HG03060 (cell line): Measurements from ENCODE around the gene LPAR1.
"Not testable (repeated sequence)": the region's sequence is repeated elsewhere in the genome, so short reads cannot be mapped to it uniquely, and the experiment has no call there.

Experiments
- ATAC-seq: cut with Tn5 transposase; IDR thresholded peaks from one replicate; pipeline ENCODE4 v1.9.1; 2021; ENCODE audit warnings: low read depth, moderate number of reproducible peaks; ENCODE audit not compliant: unreplicated experiment

The LPAR1 gene, protein sequence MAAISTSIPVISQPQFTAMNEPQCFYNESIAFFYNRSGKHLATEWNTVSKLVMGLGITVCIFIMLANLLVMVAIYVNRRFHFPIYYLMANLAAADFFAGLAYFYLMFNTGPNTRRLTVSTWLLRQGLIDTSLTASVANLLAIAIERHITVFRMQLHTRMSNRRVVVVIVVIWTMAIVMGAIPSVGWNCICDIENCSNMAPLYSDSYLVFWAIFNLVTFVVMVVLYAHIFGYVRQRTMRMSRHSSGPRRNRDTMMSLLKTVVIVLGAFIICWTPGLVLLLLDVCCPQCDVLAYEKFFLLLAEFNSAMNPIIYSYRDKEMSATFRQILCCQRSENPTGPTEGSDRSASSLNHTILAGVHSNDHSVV

DNA sequence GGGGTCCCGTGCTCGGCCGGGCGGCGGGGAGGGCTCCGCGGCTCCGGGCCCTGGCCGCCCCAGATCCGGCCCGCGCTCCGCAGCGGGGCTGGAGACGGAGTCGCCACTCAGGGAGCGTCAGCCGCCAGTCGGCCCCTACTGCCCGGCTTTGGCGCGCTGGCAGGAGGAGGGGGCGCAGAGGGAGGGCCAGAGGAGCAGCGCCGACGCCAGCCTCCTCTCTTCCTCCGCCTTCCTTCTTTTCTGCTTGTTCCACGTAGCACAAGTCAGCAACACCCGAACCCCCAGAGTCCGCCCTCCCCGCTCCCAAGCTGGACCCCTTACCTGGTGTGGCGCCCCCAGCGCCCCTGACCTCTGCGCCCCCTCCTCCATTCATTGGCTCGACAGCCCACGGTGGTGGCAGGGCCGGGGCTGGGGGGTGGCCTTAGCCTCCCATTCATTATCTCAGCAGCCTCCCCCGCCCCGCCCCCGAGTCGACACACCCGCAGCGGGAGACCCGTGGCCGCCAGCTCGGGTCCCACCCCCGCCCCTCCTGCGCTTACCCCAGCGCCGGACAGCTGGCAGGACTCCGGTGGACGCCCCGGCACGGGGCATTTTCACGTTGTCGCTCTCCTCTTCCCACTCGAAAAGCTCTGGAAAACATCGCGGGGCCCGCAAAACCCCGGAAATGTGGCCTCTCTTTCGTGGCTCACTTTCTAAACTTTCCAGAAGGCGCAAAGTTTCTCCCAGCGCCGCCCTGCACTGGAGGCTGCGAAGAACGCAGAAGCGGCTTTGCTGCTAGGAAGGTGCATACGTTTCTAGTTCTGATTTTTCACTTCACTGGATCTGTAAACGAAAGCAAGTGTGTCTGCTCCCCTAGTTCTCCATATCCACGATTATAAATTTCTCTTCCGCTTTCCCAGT, at the start of gene LPAR1:
Gene LPAR1, minus strand, starts transcription at position 140 of the 900 bp plus-strand sequence. CDS start 66,353 bp downstream, outside the sequence.
- no peak for ATAC-seq

DNA sequence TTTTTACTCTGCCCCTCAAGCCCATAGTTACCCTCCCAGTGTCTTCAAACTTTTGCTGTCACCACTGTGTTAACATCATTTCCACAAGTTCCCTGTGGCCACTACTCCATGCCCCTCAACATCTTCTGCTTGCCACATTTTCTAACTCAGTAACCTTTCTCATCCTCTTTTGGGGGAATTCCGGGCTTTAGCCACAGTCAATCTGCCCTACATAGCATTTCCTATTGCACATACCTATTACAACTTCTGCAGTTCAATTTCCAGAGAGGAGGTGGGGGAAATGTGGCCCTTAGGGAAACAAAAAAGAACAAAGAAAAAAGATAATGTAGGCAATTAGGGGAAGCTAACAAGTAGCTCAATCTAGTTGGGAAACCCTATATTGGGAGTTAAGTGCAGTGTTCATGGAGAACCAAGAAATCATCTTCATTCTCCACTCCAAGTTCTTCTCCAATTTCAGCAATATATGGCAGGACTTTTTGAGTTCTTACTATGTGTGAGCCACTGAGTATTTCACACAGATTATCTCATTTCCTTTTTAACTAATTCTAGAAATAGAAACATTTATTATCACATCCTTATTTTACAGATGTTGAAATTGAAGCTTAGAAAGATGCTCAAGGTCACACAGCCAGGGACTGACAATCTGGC, 40.2 kb upstream of the LPAR1 start:
- ATAC-seq: no peak

DNA sequence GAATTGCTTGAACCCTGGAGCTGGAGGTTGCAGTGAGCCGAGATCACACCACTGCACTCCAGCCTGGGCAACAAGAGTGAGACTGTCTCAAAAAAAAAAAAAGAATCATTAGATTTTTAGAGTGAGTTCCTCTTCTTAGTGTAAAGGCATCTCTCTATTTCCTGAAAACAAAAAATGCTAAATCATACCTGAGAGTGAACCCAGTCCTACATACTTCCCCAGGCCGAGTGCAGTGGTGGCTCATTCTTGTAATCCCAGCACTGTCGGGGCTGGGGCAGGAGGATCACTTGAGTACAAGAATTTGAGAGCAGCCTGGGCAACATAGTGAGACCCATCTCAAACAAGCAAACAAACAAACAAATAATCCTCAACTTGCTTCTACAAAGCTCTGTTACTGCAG, 38.2 kb upstream of the LPAR1 start:
- ATAC-seq: no peak

DNA sequence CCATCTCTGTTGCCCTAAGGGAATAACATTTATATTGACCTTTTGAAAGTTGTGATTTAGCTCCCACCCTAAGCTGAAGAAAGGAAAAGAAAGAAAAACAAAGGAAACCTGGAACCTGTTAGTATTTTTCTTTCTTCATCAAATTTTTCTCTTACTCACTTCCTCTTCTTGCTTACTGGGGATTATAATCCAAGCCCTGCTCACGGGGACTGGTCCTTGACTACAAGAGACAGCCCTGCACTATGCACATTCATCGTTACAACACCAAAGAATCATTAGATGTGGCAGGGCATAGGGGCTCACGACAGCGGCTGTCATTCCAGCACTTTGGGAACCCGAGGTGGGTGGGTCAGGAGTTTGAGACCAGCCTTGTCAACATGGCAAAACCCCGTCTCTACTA, 37.8 kb upstream of the LPAR1 start:
- ATAC-seq: no peak

DNA sequence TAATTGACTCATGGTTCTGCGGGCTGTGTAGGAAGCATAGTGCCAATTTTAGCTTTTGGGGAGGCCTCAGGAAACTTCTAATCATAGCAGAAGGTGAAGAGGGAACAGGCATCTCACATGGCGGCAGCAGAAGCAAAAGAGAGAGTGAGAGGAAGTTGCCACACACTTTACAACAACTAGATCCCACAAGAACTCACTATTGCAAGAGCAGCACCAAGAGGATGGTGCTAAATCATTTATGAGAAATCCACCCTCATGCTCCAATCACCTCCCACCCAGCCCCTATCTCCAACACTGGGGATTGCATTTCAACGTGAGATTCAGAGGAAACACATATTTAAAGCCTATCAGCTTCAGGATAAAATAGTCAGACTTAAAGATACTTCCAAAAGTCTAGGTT, 36.1 kb upstream of the LPAR1 start:
- no peak for ATAC-seq

DNA sequence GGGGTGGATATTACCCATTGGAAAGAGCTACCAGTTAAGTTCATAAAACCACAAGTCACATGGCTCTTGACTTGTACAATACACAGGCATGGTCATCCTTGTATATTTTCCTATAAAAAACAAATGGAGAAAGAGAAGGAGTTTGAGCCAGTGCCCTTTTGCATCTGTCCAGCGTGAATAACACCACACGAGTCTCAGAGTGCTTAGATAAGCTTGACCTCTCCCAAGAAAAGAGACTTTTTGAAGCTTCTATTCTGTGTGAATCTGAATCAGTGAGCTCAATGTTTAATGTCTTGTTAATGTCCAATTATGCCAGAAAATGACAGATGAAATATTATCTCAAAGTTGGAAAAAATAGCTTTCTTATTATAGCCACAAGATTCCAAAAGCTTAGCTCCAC, 30.9 kb upstream of the LPAR1 start:
- no peak for ATAC-seq

DNA sequence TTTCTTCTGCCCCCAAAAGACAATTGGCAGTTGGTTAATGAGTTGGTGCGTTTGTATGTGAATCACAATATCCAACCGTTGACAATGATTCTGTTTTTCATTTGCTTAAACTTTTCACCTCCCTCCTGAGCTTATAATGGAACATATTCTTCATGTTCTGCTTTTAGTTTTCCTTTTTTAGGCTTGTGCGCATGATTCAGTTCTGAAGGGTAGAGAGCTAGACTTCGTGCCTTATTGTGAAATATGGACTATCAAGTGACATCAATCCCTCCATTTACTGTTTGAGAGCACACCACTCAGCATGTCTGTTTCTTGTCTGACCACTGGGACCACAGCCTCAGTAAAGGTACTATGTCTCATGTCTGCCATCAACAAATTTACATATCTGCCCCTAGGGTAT, 30.5 kb upstream of the LPAR1 start:
- ATAC-seq: no peak

DNA sequence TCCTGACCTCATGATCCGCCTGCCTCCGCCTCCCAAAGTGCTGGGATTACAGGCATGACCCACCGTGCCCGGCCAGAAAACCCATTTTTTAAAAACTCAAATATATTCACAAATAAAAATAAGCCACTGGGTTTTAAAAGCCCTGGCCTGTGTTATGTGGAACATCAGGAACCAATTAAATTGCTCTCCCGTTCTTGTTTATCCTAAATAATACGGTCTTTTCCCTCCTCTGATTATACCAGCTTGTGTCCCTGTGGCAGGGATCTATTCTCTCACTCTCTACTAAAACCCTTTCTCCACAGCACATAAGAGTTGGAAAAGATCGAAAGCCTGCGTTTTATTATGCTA, 30.1 kb upstream of the LPAR1 start:
- no peak for ATAC-seq

DNA sequence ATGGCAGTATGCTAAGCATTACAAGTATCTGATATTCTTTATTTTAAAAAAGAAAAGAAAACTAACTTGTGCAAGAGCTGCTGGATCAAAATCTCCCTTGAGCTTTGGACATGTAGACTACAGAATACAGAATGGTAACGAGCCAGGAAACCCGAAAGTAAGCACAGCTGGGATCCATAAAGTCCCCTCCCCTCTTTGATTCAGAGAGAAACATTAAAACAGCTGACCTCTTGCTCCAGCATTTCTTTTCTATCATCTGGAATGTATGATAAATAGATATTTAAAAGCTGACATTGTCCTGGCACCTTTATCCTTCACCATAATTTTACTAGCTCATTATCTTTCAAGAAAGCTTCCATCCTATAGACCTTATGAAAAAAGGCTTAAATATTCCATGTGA, 28.2 kb upstream of the LPAR1 start:
- no peak for ATAC-seq

DNA sequence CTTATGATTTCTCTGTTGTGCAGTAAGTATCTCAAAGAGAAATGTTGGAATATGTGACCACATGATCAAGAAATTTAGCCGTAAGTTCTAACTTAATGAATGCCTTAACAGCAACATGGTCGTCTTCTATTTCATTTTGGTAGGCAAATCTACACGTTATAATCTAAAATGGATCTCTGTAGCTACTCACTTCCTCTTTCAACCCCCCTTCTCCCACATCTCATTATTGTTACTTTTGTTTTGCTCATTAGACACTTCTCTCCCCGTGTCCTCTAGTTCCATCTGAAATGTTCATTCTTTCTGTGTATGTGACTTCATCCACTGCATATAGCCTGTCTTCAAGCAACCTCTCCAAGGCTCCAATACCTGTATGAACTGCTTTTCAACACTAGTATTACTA, 27.1 kb upstream of the LPAR1 start:
- no peak for ATAC-seq

DNA sequence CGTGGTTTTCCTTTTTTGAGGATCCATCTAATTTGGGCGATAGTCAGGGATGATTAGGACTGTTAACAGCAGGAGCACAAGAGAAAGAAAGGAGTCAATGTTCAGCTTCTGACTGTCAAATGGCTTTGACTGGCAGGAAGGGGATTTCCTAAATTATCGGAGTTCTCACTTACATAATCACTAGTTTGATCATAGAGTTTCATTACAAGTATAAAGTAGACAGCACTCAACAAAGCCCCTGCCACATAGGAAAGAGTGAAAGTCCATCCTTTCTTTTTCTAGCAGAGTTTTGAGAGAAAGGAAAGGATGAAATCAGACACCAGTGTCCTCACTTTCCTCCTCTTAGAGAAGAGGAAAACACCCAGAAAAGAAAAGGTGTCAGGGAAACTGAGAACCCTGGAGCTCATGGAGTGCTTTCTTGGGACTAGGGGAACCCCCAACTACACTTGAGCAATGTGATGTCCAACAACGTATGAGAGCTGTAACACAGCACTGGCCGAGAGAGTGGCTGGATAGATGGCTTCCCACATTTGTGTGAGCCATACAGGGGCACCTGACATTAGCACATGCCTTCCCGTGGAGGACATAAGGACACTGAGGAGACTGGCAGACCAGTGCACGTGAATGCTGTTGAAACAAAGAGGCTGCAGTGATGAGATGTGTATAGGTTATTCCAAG, 26.0 kb upstream of the LPAR1 start:
- no peak for ATAC-seq

DNA sequence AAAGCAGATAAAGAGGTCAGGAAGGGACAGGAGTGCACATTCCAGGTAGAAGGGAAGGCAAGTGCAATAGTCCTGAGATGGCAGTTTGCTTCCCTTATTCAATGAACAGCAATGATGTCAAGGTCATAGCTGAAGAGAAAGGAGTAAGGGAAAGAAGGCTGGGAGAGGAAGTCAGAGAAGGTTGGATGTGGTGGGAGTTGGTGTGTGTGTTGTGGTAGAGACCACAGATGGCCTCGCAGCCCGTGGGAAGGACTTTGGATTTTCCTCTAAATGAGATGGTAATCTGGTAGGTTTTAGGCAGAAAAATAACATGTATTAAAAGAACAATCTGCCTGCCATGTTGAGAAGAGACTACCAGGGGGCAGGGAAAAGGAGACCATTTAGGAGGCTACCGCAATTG, 25.1 kb upstream of the LPAR1 start:
- ATAC-seq: no peak

DNA sequence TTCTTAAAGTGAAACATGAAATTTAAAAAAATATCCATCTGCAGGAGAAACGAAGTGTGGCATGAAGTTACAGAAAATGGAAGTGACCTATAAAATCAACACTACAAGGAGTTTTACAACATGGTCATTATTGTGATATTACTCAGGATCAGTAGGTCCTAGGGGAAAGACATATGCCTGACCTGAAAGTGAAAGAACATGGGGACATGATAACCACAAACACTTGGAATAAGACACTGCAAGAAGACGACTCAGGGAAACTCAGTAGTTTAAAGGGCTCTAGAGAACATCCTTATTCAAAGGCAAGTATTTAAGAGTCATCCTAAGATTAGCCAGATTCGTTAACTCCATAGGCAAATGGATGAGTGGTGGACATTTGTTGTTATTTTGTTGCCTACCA, 19.9 kb upstream of the LPAR1 start:
- ATAC-seq: no peak

DNA sequence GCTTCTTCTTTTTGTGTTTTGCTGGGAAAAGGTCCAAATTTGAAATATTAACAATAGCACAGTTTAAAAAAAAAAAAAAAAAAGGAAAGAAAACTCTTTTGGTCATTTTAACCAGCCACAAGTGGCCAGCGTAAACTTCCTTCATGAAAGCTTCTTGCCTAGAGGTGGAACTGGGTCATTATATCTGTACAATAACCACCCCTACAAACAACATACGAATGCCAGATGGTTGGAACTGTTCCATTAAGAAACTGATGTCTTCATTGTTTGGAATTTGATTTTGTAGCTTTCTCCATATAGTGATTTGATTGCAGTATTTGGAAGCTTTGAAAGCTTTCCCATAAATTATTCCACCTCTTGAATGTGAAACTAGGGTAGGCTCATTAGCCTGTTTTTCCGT, 18.3 kb upstream of the LPAR1 start:
- no peak for ATAC-seq

DNA sequence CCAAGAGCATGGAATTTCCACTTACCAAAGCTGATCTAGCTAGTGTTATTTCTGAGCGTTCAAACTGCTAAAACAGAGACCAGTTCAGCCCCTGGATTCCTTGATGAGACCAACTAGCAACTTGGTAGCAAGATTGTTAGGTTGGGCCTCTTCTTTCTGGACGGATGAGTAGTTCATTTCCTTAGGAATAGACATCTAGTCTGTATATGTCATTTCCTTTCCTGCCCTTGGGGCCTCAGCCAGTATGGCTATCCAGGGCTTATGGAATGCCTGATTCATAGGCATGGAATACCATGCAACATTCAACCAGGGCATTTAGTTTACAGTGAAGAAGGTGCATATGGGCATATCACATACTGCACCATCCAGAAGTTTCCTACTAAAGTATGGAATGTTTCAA, 14.5 kb upstream of the LPAR1 start:
- no peak for ATAC-seq

DNA sequence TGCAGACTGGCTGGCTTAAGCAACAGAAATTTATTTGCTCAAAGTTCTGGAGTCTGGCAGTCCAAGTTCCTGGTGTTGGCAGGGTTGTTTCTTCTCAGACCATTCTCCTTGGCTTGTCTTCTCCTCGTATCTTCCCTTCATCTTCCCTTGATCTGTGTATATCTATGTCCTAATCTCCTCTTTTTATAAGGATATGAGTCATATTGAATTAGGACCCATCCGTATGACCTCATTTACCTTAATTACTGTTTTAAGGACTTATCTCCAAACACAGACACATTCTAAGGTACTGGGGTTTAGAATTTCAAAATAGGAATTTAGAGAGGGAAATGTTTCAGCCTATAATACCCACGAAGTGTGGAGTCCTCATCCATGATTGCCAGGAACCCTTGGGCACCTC, 13.1 kb upstream of the LPAR1 start:
- no peak for ATAC-seq

DNA sequence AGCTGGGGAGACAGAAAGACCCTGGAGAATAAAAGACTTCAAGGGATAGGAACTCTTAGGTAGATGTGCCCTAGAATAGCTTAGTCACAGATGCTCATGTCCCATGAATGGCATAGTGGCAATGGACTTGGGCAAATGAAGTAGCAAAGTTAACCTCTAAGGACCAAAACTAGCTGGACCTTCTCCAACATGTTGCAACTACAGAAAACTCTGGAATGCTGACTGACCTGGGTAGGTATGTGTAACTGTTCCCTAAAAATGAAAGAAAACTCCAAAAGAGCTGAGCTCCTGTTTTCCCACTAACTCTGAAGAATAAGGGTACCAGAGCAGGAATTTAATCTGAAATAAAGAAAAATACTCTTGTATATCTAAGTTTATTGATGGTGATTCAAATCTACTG, 12.5 kb upstream of the LPAR1 start:
- ATAC-seq: no peak

DNA sequence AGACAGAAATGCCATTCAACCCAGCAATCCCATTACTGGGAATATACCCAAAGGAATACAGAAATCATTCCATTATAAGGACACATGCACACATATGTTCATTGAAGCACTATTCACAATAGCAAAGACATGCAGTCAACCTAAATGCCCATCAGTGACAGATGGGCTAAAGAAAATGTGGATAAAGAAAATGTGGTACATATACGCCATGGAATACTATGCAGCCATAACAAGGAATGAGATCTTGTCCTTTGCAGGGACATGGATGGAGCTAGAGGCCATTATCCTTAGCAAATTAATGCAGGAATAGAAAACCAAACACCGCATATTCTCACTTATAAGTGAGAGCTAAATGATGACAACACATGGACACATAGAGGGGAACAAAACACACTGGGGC, 9.0 kb upstream of the LPAR1 start:
- ATAC-seq: not testable (repeated sequence)

DNA sequence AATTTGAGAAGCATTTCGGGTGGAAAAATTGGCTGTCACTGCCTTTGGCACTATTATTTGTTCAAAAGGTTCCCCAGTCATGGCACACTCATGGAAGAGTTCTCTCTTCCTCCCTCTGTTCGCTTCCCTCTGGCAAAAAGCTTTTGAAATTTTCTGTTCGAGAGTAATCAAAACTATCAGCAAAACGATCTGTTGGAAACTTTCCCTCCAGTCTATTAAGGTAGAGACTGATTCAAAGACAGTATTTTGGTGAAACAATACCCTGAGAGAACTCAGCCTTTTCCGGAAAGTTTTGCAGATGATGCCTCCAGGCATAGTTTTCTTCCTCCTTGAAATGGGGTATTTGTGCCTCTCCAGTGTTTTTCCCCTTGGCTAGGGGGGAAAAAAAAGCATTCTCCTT, 3.6 kb upstream of the LPAR1 start:
- ATAC-seq: no peak

DNA sequence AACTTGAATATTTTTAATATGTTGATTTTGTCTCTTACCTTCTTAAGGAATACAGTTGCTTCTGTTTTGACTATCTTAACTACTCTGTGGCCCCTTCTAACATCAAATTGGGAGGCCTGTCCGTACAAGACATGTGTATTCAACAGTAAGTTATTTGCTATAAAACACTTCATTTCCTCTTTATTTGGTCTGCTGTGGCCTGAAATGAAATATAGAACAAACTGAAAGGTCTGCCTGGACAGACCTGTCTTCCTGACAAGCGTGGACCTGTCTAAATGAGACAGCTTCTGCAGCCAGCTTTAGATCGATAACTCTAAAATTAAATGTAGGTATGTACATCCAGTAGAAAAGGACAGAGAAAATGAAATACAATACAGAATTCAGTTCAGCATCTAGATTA, 2.2 kb upstream of the LPAR1 start:
- ATAC-seq: no peak
